Osteocyte (in vitro differentiated cells): ENCODE data around the gene SEBOX. TPM values are rescaled to one million over a fixed set of nuclear protein-coding genes. Genes with fewer than 3 reads are reported as not detected.
A peak's percentile ranks its signal among the peaks of the same experiment; 100 is the strongest.

ENCODE experiments used
- DNase-seq: peaks from one replicate; pipeline ENCODE4 v3.0.0; 2021; ENCODE audit warnings: mixed read lengths; ENCODE audit not compliant: unreplicated experiment; ENCODE audit errors: extremely low spot score
- H3K27ac Mint-ChIP-seq: one replicate; pipeline ENCODE4 v1.8.0; 2021; ENCODE audit warnings: mild to moderate bottlenecking, mixed read lengths; ENCODE audit not compliant: unreplicated experiment
- H3K27me3 Mint-ChIP-seq: one replicate; pipeline ENCODE4 v1.8.0; 2021; ENCODE audit warnings: mixed read lengths; ENCODE audit not compliant: unreplicated experiment
- H3K36me3 Mint-ChIP-seq: one replicate; pipeline ENCODE4 v1.8.0; 2021; ENCODE audit warnings: mixed read lengths; ENCODE audit not compliant: unreplicated experiment
- H3K4me1 Mint-ChIP-seq: one replicate; pipeline ENCODE4 v1.8.0; 2021; ENCODE audit warnings: mixed read lengths; ENCODE audit not compliant: unreplicated experiment
- H3K4me3 Mint-ChIP-seq: one replicate; pipeline ENCODE4 v1.8.0; 2021; ENCODE audit warnings: mild to moderate bottlenecking, moderate library complexity, mixed read lengths; ENCODE audit not compliant: unreplicated experiment
- H3K9me3 Mint-ChIP-seq: one replicate; pipeline ENCODE4 v1.8.0; 2021; ENCODE audit warnings: mixed read lengths; ENCODE audit not compliant: unreplicated experiment
- total RNA-seq: library from RNA; stranded (reverse); gene quantifications from 2 replicates; pipeline ENCODE4 v1.2.1, GENCODE V29; 2021
- TF ChIP-seq, protein P1 (sequence below): fragments of 200-600 bp; sonication (generic); IDR thresholded peaks from 2 replicates; pipeline ENCODE4 v1.5.0; 2021; ENCODE audit warnings: antibody characterized with exemption, mild to moderate bottlenecking, moderate library complexity

Gene SEBOX
- total RNA-seq, 1 donor from 2014 or later, result not detected

DNA sequence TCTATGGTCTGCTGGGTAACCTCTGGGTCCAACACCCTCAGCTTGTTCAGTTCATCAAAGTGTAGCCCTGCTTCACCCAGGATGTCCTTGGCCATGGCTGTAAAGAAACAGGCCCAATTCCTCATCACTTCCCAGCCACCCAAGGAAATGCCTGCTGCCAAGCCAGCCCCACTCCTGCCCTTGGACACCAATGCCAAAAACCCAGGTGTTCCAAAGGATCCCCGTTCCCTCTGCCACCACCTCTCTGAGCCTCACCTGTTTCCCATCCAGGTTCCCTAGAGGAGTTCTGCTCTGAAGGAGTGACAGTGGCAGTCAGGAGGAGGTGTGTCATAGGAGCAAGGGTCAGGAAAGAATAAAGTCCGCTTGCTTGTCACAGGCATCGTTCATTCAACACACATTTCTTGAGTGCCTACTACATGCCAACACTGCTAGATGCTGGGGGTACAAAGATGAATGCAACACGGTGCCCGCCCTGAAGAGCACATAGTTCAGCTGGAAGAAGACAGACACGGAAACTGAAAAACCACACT lies 33.0 kb downstream of the SEBOX start:
- no peaks in the 10 kb centered on the region for H3K9me3 Mint-ChIP-seq
- no peak overlapping the region for H3K4me3 Mint-ChIP-seq
- H3K27me3 Mint-ChIP-seq, result no peaks in the 10 kb centered on the region
- TF ChIP-seq, protein P1, sequence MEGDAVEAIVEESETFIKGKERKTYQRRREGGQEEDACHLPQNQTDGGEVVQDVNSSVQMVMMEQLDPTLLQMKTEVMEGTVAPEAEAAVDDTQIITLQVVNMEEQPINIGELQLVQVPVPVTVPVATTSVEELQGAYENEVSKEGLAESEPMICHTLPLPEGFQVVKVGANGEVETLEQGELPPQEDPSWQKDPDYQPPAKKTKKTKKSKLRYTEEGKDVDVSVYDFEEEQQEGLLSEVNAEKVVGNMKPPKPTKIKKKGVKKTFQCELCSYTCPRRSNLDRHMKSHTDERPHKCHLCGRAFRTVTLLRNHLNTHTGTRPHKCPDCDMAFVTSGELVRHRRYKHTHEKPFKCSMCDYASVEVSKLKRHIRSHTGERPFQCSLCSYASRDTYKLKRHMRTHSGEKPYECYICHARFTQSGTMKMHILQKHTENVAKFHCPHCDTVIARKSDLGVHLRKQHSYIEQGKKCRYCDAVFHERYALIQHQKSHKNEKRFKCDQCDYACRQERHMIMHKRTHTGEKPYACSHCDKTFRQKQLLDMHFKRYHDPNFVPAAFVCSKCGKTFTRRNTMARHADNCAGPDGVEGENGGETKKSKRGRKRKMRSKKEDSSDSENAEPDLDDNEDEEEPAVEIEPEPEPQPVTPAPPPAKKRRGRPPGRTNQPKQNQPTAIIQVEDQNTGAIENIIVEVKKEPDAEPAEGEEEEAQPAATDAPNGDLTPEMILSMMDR, result no peak
- H3K36me3 Mint-ChIP-seq, result peaks cover 24% of the 10 kb centered on the region
- DNase-seq, result no peak
- no peak overlapping the region for H3K27ac Mint-ChIP-seq
- peaks cover 54% of the 10 kb centered on the region for H3K4me1 Mint-ChIP-seq

DNA sequence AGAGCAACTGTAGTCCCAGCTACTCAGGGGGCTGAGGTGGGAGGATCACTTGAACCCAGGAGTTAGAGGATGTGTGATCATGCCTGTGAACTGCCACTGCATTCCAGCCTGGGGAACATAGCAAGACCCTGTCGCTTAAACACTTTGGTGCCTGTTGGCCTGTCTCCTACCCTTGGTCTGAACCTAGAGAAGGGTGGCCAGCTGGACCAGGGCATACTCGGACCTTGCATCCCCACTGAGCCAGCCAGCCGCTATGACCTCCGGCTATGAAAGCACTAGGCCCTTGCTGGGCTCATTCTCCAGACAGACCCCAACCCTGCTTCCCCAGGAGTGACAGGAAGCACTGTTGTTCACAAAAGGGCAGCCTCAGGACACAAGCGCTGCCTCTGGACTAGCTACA lies 34.3 kb downstream of the SEBOX start:
- Mint-ChIP-seq H3K9me3 (no peaks in the 10 kb centered on the region), H3K27ac (no peak overlapping the region), H3K4me3 (no peak overlapping the region), H3K27me3 (no peaks in the 10 kb centered on the region), H3K36me3 (peaks cover 29% of the 10 kb centered on the region), H3K4me1 (peaks cover 46% of the 10 kb centered on the region)
- TF ChIP-seq, protein P1, result no peak
- peak; percentile 59 for DNase-seq

DNA sequence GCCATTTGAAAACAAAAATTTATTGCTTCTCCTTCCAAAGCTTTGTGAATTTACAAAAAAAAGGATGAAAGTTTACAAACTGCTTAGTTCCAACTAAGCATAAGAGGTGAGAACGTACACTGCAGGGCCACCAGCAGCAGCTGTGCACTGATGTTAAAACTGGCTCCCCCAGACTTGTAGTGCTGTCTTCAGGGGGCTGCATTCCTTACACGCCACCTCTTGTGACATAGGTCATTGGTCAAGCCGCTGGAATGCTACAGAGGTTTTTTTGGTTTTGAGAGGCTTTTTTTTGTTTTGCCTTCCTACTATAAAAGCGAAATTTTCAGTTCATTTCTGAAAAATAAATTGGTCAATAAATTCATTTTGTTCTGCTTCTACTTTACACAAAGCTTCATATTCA lies 36.7 kb downstream of the SEBOX start:
- Mint-ChIP-seq H3K4me3 (no peak overlapping the region), H3K27me3 (no peaks in the 10 kb centered on the region), H3K27ac (peak overlapping the region; percentile 39), H3K9me3 (no peaks in the 10 kb centered on the region), H3K36me3 (peaks cover 29% of the 10 kb centered on the region), H3K4me1 (peaks cover 39% of the 10 kb centered on the region)
- DNase-seq, result peak; percentile 17
- TF ChIP-seq, protein P1, result no peak

DNA sequence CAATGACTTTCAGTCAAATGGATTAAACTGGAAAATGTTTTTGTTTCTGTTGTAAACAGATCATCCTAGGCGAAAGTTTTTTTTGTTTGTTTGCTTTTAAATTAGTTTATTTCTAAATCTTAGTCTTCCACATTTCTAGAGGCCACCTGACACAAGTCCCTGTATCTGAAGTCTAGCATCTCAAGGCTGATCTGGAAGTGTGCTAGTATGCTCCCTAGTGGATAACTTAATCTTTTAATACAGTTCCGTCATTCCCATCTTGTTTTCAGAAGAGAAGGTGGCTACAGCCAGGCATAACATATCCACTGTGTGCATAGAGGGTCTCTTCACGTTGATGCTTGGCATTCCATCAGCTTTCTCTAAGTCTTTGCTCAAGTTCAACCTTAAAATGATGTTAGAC lies 37.3 kb downstream of the SEBOX start:
- TF ChIP-seq, protein P1, result peak; percentile 37
- Mint-ChIP-seq H3K4me3 (no peak overlapping the region), H3K36me3 (peaks cover 29% of the 10 kb centered on the region), H3K27me3 (no peaks in the 10 kb centered on the region), H3K4me1 (peaks cover 37% of the 10 kb centered on the region), H3K9me3 (no peaks in the 10 kb centered on the region), H3K27ac (peak overlapping the region; percentile 39)
- no peak for DNase-seq

DNA sequence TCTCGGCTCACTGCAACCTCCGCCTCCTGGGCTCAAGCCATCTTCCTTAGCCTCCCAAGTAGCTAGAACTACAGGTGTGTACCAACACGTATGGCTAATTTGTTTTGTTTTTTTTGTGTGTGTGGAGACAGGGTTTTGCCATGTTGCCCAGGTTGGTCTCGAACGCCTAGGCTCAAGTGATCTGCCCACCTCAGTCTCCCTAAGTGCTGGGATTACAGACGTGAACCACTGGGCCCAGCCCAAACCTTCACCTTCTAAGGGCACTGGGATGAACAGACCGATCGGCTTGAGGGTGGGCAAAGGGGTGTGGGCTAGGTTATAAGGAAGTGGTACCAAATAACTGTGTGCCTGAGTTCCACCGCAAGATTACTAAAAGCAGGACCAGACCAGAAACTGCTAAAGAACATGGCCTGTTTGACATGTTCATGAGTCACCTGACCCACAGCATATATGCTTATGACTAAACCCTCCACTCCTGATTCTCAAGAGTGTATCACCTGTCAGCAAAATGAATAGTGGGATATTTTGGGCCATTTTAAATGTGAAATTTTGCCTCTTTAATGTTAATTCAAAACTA lies 37.9 kb downstream of the SEBOX start:
- no peaks in the 10 kb centered on the region for H3K27me3 Mint-ChIP-seq
- peaks cover 29% of the 10 kb centered on the region for H3K36me3 Mint-ChIP-seq
- no peaks in the 10 kb centered on the region for H3K9me3 Mint-ChIP-seq
- TF ChIP-seq, protein P1, result no peak
- peaks cover 36% of the 10 kb centered on the region for H3K4me1 Mint-ChIP-seq
- peak; percentile 49 for DNase-seq
- no peak overlapping the region for H3K27ac Mint-ChIP-seq
- no peak overlapping the region for H3K4me3 Mint-ChIP-seq
